Measurements from ENCODE around the gene KLHDC1.

- TF ChIP-seq EZH2phosphoT487 (IDR thresholded peaks at IDR 0.05): no peak
- TF ChIP-seq CTCF (IDR thresholded peaks at IDR 0.05): no peak
These were observed 6.5 kb upstream of the KLHDC1 start for GRCh38 chr14:49686425-49686824.
